Stimulated activated CD8-positive, alpha-beta memory T cell treated with anti-CD3 and anti-CD28 coated beads, Interleukin-15, amount 100 ng/mL, for 24 hours (primary cell): Measurements from ENCODE around the gene SPON2.

Experiments used
- DNase-seq: peaks from one replicate; pipeline ENCODE4 v3.0.0-alpha.2; 2020; ENCODE audit warnings: low read depth

Gene SPON2

DNA sequence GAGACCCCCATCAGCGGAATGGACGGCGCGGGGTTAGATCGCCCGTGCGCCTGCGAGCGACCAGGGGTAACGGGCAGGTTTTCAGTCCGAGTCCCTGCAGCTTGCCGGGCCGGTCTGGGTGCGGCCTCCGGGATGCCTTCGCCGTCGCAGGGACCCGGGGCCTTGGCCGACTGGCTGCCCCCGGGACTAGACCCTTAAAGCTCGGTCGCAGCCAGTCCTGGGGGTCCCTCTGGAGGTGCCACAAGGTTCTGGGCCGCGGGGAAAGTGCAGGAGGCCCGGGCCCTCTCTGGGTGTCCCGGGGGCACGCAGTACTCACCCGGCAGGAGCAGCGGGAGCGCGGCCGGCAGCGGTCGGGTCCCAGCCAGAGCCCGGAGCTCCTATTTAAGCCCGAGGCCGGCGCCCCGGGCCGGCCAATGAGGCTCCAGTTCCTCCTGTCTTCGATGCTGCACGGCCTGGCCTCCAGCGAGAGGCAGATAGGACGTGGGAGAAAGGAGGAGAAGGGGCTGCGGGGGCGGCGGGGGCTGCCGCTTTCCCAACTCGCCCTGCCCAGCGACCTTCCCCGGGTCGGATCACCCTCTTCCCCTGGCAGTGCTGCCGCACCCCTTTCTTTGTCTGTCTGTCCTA lies at the start of gene SPON2:
Gene SPON2, minus strand, starts transcription at position 356 of the 624 bp plus-strand sequence.
- DNase-seq, result no peak

DNA sequence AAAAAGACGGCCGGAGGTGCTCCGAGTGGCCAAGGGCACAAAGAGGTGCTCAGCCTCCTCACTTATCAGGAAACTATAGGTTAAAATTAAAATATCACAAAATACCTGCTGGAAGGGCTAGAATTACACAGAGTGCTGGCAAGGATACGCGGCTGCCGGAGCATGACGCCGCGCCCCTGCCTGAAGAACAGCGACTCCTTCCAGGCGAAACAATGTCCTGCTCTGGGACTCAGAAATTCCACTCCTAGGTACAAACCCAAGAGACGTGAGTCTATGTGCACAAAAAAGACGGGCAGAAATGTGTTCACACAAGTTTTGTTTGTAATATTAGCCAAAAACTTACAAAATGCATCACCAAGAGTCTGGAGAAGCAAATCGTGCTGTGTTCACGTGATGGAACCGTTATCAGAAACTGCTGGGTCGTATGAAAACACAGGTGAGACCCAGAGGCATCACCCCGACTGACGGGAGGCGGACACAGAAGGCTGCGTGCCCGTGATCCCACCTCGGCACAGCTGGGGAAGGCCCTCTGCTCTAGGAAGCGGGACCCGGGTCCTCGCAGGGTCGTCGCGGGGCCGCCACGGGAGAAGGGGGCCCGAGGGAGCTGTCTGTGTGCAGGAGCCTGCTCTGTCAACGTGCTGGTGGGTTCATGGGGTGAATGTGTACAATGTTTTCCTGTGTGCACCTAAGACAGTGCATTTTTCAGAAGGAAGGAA lies 48.9 kb upstream of the SPON2 start:
- no peak for DNase-seq

DNA sequence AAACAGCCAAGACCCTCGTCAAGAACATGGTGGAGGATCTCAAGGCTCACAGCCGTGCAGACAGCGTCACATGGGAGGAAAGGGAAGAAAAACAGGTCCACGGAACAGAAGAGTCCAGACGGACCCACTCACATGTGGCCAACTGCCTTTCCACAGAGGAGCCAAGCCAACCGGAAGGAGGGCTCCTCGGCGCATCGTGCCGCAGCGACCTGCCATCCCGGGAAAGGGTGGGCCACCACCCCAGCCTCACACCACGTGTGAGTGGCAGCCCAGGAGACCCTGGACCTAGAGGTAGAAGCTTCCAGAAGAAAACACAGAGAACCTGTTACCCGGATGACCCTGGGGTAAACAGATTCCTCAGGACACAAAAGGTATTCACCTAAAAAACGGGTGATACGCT lies 48.2 kb upstream of the SPON2 start:
- DNase-seq, result no peak

DNA sequence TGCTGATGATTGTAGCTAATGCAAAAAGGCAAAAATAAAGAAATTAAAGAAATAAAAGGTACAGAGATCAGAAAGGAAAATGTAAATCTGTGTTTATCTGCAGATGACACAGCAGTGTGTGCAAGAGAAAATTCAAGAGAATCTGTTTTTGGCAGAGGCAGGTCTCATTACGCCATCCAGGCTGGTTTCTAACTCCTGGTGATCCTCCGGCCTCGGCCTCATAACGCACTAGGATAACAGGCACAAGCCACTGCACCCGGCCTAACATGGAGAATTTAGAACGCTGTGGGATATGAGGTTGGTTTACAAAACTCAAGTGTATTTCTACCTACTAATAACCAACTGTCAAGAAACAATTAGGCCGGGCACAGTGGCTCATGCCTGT lies 47.2 kb upstream of the SPON2 start:
- DNase-seq, result no peak

DNA sequence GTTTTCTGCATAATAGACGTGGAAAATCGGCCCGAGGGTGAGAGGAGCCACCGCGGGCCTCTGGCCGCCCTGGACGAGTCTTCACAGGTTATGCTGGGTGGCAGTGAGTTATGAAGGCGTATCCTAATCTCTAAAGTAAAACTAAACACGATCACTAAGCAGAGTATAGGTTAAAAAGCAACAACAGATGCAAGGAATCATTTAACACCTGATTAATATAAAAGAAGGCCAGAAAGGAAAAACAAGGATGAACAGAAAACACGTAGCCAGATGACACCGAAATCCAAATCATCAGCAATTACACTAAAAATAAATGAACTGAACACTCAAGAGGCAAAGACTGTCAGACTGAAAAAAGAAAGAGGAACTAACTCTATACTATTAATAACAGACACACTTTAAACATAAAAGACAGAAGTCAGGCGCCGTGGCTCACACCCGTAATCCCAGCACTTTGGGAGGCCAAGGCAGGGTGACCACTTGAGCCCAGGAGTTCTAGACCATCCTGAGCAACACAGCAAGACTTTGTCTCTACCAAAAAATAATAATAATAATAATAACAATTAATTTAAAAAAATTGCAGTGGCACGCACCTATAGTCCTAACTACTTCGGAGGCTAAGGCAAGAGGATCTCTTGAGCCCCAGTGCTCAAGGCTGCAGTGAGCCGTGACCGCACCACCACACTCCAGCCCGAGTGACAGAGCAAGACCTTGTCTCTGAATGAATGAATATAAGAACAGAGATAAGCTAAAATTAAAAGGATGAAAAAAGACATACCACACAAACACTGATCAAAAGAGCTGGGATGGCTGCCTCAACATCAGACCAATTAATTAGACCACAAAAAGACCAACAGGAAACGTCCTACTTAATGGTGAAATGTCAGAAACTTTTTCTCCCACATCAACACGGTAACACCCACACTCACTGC lies 46.5 kb upstream of the SPON2 start:
- DNase-seq, result no peak

DNA sequence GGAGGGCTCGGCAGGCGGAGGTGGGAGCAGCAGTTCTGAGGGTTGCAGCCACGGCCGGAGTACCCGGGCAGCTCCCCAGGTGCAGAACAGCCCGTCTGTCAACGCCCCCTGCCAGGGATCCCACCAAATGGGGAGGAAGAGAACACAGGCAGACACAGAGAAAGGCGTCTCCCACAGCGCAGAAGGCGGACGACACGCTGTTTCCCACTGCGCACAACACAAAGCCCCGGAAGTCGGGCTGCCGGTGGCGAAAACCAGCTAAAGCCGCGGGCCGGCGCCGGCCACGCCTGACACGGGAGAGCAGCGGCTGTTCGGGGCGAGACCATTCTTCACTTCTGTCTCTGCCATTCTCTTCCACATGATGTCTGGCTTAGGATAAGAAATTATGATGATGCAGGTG lies 45.0 kb upstream of the SPON2 start:
- DNase-seq, result no peak

DNA sequence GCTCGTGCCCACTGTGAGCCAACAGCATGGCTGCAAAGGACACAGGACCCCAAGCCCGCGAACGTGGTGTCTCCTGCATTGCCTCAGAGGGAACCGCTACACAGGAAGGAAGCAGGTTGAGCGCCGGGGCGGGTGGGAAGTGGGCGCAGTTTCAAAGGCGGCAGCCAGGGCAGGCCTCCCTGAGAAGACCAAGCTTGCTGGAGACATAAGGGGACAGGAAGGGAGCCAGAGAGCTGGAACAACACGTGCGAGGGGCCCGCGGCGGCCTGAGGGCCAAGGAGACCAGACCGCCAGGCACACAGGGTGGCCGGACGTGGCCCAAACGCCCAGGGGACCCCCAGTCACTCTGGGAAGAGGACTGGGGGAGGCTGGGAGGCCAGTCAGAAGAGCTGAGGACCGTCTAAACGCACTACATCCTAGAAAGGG lies 44.5 kb upstream of the SPON2 start:
- DNase-seq, result no peak

DNA sequence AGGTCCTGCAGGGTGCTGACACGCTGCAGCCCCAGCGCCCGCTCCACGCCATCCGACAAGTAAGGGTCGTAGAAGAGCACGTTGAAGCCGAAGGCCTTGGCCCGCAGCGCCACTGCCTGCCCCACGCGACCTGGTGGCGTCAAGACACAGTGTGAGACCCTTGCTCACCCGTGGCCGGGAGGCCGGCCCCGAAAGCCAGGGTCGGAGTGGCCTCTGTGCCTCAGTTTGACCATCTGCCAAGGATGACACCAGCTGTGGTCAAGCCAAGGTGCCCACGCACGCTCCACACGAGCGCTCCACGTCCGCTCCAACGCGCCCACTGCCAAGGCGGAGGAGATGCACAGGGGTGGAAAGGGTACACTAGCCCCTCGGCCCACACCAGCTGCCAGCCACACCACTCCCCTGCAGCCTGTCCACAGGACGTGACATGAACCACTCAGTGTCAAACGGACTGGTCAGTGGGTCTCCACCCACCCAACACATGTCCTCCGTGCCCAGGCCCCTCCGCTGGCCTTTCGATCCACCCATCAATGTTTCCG lies 43.8 kb upstream of the SPON2 start:
- no peak for DNase-seq

DNA sequence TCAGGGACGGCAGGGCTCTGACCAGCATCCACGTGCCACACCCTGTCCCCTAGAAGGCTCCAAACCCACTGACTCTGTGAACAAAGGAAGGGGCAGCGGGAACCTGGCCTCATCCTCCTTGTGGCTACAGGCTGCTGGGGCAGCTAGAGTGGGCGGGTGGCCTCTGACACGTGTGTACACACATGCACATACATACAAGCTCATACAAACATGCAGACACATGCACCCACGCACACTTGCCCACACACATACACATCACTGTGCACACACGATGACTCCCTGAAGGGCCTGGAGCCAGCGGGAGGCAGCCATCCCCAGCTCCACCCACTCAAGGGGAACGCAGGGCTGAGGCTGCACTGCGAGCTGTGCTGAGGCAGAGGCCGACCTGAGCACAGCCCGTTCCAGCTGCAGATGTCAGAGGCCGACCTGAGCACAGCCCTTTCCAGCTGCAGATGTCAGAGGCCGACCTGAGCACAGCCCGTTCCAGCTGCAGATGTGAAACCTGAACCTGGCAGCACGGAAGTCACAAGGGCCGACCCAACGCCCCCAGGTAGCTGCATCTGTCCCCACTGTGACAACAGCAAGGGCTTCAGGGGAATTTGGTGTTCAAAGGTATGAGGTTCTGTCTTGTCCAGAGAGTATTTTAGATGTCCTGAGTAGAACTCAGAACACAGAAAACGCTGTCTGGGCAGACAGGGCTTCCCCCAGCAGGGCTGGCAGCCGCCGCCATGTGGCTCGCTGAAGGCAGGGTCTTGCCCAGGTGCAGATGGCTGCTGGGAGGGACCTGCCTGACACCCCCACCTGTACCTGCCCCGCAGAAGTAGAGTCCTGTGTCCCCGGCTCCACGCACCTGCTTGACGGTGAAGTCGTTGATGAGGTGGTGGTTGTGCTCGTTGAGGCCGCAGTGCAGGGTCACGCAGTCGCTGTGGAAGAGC lies 43.0 kb upstream of the SPON2 start:
- no peak for DNase-seq

DNA sequence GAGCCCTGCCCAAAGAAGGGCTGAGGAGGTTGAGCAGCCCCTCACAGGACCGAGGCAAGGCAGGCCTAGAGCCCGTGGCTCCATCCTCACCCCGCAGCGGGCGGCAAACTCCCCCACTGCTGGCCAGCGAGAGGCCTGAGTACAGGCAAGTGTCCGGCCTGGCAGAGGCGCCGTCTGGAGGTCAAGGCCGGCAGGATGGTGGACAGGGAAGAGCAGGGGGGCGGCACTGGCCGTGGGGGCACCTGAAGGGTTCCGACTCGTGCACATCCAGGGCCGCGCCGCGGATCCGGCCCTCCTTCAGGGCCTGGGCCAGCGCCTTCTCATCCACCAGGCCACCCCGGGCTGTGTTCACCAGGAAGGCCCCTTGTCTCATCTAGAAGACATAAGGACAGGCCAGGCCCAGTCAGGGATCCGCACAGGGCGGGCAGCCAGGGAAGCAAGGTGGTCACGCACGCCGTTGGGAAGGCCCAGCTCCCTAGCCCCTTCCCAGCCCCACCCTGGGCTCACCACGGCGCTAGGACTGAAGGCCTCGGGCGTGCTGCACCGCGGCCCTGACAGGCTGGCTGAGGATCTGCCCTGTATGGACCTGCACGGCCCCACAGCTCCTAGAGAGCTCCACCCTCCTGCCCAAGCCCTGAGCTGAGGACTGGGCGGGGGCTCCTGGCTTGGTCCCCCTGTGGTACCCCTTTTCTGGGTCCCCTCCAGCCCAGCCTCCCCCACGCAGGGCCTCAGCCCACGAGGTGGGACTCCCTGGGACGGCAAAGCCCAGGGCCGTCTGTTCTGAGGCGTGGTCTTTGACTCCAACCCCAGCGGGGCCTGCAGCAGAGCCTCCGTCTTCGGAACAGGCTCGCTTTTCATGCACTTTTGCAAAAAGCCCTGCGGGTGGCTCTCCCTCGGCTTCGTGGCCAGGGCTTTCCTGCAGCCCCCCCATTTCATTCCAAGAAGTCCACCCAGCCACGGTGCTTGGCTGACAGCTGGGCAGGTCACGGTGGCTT lies 42.0 kb upstream of the SPON2 start:
- DNase-seq, result no peak

DNA sequence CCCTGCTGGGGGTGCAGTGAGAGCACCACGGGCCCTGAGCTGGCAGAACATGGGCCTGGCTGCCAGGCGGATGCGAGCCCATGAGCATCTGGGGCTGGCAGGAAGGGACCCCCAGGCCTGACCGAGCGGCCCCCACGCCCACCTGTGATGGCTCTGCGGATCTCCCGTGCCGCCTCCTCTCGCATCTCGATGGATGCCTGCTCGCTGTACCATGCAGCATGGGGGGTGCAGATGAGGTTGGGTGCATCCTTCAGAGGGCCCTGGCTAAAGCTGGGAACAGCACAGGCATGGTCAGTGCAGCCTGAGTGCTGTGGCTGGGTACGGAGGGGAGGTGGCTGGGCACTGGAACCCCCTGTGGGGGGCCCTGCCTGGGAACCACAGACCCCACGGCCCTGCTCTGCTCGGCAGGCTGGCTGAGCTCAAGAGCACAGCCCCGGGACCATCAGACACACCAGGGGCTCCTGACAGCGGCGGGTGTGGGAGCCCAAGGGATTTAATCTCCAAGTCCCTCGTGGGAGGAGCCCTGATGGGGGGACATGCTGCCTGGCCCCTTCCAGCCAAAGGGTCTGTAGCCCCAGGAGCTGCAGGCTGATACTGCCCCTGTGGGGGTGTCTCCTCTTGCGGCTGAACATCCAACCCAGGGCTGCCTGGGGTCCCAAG lies 41.1 kb upstream of the SPON2 start:
- no peak for DNase-seq

DNA sequence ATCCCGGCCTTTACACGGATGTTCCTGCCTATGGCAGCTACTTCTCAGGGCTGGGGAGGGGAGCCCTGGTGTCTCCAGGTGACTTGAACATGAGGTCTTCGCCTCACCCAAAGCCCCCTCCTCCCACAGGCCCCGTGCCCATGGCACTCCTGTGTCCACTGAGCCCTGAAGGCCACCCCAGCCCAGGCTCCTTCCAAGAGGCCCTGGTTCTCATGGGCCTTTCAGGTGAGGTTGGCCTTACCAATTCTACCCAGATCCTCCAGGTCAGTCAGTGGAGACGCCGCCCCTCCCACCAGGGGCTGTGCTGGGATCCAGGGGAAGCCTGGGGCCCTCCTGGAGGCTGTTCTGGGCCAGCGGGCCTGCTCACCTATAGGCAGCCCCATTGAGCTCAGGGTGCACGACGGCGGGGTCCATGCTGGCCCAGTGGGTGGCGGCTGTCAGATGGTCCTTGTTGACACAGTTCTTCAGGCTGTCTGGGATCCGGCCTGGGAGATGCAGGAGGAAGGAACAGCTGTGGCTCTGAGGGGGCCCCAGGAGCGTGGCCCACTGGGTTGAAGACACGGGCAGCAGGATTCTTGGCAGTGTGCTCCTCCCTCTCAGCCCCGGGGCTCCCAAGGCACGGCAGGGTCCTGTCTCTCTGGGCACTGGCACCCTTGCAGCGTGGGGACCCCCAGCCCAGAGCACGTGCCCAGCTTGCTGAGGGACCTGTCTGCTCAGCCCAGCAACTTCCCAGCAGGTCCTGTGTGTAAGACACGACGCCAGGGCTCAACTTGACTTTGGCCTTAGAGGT lies 40.4 kb upstream of the SPON2 start:
- DNase-seq, result no peak

DNA sequence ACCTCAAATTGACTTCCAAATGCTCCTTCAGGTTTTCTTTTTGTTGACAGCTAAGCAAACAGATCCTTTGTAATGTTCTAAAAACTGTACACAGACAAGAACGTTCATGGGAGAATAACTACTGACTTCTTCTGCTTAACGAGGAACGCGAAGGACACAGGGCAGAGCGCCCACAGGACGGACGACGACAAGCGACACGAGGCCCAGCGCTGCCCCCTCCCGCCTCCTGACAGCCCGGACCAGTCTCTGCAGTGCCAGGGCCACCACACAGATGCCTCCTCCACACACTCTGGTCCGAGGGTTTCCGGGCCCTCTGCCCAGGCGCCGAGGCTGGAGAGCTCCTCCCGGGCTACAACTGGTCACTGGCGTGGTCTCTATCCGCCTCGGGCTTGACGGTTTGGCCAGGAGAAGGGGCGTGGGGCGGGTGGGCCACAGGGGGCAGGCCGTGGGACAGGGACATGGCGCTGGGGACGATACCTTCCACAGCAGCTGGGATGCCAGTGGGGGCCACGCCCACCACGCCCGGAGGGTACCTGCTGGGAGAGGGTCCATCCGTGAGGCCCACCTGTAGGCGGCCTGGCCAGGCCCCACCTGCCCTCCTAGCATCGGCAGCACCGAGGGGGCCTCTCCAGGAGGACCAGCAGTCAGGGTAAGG lies 39.6 kb upstream of the SPON2 start:
- DNase-seq, result no peak

DNA sequence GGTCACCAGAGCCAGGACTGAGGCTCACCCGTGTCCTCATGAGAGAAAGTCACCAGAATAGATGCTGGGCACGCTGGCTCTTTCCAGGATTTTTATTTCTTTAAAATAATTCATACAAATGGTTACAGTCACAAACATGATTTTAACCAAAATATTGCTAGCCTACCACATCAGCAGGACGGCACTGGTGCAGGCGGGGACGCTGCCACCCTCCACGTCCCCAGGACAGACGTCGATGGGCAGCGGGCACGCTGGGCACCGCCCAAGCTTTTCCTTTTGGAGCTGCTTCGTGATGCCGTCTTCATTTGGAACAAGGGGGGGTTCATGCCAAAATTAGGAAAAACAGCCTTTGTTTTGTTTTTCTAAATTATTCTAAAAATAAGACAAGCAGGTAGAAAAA lies 39.0 kb upstream of the SPON2 start:
- DNase-seq, result no peak

DNA sequence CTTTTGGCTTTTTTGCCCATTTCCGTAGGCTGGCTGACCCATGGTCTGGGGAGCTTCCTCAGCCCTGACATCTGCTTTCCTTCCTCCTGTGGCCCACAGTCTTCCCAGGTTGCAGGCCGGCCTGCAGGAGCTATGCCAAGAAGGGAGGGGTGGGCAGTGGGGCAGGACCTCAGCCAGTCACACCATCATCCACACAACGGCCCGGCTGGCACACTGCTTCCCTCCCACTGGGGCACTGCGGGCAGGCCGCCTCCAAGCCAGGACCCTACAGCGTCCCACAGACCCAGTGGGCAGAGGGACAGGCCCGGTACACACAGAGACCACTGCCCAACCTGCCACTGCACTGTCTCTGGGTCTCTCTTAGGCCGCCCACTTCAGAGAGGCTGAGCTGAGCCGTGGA lies 38.6 kb upstream of the SPON2 start:
- no peak for DNase-seq

DNA sequence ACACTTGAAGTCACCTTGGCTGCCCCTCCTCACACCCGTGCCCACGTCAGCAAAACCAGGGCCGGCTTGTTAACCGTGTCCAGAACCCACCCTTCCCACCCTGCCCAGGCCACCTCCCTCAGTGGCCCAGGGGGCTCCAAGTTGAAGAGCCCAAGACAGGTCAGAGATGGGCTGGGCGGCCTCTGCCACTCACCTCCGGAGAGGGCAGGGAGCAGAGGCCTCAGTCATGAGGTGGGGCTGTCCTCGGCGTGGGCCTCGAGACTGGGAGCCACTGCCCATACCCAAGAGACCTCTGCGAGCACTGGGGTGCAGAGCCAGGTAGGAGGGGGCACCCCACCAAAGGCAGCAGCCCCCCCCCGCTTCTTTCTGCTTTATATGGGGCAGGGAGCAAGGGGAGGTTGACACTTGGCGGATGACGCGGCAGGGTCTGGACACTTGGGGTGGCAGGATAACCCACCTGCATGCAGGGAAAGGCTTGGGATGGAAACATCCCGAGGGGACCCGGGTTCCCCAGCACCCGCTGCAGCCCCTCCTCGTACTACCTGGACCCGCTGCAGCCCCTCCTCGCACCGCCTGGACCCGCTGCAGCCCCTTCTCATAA lies 38.0 kb upstream of the SPON2 start:
- no peak for DNase-seq

DNA sequence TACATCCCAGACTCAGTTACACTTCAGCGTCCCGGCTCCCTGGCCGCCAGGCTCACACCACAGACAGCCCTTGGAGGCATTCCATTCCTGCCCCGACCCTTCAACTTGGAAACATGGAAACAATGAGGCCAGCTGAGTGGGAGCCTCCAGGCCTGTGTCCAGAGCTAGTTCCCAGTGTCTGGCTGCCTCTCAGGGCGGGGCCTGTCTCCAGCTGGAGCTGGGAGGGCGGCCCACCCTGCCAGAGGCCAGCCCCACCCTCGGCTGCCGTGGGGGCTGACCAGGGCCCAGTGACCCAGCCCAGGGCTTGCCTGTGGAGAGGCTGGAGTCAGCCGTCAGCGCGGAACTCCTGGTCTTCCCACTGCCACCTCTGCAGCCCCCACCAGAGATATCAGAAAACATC lies 37.4 kb upstream of the SPON2 start:
- no peak for DNase-seq
